Measurements from ENCODE around the gene RAD51B. TPM values are rescaled to one million over a fixed set of nuclear protein-coding genes. Genes with fewer than 3 reads are reported as not detected.

Gene RAD51B
- total RNA-seq, 4 donors from 2014 or later = 8.9 to 30.3 (median 10.4) TPM

- no peak for DNase-seq (ENCODE audit: low spot score)
- no peak for ATAC-seq (ENCODE audit: low FRiP score)
- TF ChIP-seq CTCF (IDR thresholded peaks at IDR 0.05) = no peak
Observed at GRCh38 chr14:68389943-68390342, 570.4 kb downstream of the RAD51B start.

GRCh38 chr14:68390741-68391140 lies 571.2 kb downstream of the RAD51B start:
- ATAC-seq (ENCODE audit: low FRiP score) (peak; percentile 24), DNase-seq (ENCODE audit: low spot score) (no peak)
- no peak for TF ChIP-seq CTCF (IDR thresholded peaks at IDR 0.05)

- DNase-seq (ENCODE audit: low spot score) (no peak), ATAC-seq (ENCODE audit: low FRiP score) (peak; percentile 31)
- TF ChIP-seq CTCF (IDR thresholded peaks at IDR 0.05) = no peak
Observed at GRCh38 chr14:68391311-68392014, 571.9 kb downstream of the RAD51B start.

GRCh38 chr14:68392393-68393141 lies 573.0 kb downstream of the RAD51B start:
- no peak for TF ChIP-seq CTCF (IDR thresholded peaks at IDR 0.05)
- DNase-seq (ENCODE audit: low spot score) = no peak
- ATAC-seq (ENCODE audit: low FRiP score) = peak; percentile 6

GRCh38 chr14:68393259-68393658 lies 573.7 kb downstream of the RAD51B start:
- TF ChIP-seq CTCF (IDR thresholded peaks at IDR 0.05) = no peak
- no peak for DNase-seq (ENCODE audit: low spot score)
- no peak for ATAC-seq (ENCODE audit: low FRiP score)

- TF ChIP-seq CTCF (IDR thresholded peaks at IDR 0.05) = no peak
- DNase-seq (ENCODE audit: low spot score) (no peak), ATAC-seq (ENCODE audit: low FRiP score) (no peak)
Observed at GRCh38 chr14:68394118-68394763, 574.7 kb downstream of the RAD51B start.

All from omental fat pad (tissue), 4 donors.